HG02642 (cell line): Measurements from ENCODE around the gene NTRK1.

ENCODE experiments used
- ATAC-seq: cut with Tn5 transposase; IDR thresholded peaks from one replicate; pipeline ENCODE4 v1.9.1; 2021; ENCODE audit warnings: mild to moderate bottlenecking; ENCODE audit not compliant: unreplicated experiment, poor library complexity

Gene NTRK1

DNA sequence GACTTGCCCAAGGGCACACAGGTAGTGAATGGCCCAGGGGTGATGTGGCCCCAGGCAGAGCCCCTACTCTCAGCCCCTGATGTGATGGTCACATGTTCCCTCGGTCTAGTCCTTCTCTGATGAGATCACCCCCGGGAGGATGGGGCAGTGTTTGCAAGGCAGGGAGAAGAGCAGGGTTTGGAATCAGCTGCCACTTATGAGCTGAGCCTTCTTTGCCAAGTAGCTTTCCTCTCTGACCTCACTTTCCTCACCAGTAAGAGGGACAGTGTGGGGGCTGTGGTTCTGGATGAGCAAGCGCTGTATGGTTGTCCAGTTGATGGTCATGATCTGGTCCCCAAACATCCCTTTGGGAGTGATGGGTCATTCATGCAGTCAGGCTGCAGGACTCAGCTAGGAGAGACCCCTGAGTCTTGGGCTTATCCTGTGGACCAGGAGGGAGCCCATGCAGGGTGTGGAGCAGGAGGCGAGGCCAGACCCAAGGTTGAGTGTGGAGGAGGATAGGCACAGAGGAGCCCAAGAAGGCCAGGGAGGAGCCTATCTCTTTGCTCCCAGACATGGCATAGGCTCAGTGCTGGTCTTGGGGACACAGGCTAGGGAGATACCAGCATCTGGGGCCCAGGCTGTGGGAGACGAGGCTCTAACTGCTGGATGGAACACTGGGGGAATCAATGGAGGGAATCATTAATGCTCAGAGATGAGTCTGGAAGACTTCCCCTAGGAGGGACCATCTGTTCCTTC lies 16.9 kb downstream of the NTRK1 start:
- ATAC-seq = no peak

DNA sequence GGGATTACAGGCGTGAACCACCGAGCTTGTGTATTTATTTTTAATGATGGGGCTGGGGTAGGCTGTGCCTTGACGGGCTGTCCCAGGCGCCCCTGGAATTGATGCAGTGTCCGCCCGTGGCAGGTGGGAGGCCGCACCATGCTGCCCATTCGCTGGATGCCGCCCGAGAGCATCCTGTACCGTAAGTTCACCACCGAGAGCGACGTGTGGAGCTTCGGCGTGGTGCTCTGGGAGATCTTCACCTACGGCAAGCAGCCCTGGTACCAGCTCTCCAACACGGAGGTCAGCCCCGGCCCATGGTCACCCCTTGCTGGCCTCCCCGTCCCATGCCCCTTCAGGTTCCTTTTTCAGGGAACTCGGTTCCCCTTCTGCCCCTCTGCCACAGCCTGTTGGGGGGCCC lies 19.2 kb downstream of the NTRK1 start:
- no peak for ATAC-seq

- ATAC-seq = no peak
These were observed 19.8 kb downstream of the NTRK1 start for GRCh38 chr1:156880473-156880872.

DNA sequence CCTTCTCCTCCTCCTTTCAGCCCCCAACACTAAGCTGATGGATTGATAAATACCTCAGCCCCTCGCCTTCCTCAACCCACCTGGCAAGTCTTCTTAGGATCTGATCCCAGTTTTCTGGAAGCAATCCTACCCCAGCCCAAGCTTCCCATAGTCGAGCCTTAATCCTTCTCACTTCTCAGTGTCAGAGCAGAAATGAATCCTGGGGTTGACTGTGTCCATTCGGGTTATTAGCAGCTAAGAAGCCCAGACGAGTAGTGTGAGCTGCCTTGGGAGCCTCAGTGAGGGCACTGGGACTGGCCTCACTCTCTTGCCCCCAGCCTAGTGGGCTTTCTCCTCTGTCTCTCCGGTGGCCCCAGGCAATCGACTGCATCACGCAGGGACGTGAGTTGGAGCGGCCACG lies 20.4 kb downstream of the NTRK1 start:
- ATAC-seq = no peak

DNA sequence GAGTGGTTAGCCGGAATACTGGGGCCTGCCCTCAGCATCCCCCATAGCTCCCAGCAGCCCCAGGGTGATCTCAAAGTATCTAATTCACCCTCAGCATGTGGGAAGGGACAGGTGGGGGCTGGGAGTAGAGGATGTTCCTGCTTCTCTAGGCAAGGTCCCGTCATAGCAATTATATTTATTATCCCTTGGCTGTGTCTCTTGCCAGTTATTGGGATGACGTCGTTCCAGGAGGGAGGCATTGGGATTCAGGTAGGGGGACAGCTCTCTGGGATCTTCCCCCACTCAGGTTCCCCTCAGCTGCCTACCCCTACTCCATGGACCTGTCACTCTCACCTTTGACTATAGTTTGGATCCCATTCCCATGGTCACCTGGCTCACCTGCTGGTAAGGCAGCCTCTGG lies 21.0 kb downstream of the NTRK1 start:
- ATAC-seq = no peak

DNA sequence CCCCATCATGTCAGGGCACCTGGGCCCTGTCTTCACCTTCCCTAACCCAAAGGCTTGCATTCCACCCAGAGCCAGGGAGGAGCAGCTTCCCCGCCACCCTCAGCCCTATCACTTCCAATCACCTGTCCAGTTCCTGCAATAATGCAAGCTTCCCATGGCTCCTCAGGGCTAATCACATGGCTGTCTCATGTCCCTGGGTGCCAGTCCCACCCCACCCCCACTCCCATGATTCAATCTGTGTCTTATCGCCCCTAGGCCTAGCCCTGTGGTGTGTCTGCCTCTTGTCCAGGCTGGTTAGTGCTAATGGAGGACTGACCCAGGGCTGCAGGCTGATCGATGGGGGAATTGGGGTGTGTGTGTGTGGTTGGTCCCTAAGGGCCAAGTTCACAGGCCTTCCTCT lies 21.9 kb downstream of the NTRK1 start:
- ATAC-seq = no peak

DNA sequence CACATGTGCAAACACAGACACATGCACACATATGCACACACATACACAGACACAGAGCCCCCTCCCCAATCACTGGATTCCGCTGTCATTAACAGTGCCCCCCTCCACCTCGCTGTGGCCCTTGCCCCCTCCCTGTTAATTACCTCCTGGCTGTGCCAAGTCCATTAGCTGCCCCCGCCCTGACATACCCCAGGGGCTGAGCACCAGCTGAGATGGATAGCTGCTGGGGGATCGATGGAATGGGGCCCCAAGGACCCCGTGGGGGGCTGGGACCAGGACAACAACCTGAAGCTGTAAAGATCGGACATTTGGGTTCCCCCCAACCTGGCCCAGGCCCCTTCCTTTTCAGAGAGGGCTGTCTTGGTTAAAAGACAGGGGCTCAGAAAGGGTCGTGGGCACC lies 23.3 kb downstream of the NTRK1 start:
- no peak for ATAC-seq

GRCh38 chr1:156884560-156885184 lies 24.0 kb downstream of the NTRK1 start:
- ATAC-seq = no peak

GRCh38 chr1:156885314-156885713 lies 24.6 kb downstream of the NTRK1 start:
- ATAC-seq = no peak

DNA sequence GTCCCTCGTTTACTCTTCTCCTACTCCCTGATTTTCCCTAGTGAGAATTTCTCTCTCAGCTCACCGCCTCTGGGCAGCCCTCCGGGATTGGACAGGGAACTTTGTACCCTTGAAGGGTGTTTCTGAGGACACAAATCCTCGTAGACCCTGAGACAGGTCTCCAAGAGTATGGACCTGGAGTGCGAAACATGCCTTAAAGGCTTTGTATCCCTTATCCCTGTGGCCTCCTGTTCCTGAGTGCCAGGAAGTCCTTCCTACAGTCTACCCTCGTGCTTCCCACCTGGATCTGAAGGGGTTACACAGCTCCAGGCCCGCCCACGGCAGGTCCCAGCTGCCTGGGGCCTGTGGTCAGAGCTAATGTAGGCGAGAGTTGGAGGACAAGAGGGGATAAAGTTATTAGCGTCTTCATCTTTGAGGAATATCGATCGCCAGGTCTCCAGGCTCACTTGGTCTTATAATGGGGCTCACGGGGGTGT lies 25.3 kb downstream of the NTRK1 start:
- ATAC-seq = no peak

DNA sequence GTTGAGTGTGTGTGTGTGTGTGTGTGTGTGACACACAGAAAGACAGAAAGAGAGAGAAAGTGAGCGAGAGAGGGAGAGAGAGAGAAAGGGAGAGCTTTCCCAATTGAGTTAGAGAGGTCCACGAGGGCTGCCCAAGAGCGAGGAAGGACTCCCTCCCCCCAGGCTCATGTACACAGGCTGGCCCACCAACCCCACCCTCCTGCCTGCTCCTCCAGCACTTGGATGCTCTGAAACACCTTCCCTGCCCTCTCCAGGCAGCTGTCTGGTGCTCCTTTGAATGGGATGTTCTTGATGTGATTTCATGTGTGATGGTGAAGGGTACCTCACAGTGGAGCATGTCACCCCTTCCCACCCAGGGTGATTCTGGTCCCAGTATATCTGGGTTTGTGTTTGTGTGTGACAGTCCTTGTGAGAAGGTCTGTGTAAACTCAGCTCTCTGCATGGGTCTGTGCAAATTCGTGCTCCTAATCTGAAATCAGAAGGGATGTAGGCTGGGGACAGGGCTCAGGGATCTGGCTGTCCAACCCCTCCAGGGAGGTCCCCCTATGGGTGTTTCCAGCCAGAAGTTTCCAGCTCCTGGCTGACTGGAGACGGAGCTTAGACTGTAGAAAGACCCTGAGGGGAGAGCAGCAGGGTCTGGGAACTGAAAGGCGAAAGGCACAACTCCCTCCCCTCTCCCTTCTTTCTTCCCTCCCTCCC lies 26.1 kb downstream of the NTRK1 start:
- no peak for ATAC-seq

DNA sequence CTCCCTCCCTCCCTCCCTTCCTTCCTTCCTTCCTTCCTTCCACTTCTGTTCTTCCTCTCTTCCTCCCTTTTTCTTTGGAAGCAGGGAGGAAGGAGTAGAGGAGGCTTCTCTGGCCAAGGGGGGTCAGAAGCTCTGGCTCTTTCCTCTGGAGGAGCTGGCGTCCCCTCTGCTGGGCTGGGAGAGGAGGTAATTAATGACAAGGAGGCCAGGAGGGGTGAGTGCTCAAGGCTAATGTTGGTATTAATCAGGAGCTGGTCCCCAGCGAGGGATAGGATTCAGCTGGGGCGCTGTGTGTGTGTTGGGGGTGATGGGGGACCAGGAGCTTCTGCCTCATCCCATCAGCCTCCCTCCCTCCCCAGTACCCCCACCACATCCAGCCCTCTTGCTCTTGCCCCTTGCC lies 26.7 kb downstream of the NTRK1 start:
- ATAC-seq = no peak

DNA sequence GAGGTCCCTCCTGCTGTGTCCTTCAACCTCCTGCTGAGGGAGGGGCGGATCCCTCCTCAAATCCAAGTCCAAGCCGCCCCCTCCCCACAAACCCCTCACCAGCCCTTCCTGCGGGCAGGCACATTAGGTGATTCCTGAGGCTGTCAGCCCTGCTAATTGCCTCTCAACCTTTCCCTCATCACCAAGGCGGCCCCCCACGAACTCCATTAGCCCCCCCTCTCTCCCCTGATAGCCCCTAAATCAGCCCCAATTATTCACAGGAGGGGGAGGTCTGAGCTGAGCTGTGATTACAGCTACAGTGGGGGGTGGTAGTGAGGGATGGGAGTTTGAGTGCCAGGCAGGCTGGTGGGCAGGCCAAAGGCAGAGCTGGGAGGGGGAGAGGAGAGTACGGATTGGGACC lies 27.1 kb downstream of the NTRK1 start:
- ATAC-seq = no peak

- no peak for ATAC-seq
These were observed 29.3 kb downstream of the NTRK1 start for GRCh38 chr1:156889802-156890580.

- ATAC-seq = peak; percentile 80
These were observed 31.8 kb downstream of the NTRK1 start for GRCh38 chr1:156892190-156893047.

DNA sequence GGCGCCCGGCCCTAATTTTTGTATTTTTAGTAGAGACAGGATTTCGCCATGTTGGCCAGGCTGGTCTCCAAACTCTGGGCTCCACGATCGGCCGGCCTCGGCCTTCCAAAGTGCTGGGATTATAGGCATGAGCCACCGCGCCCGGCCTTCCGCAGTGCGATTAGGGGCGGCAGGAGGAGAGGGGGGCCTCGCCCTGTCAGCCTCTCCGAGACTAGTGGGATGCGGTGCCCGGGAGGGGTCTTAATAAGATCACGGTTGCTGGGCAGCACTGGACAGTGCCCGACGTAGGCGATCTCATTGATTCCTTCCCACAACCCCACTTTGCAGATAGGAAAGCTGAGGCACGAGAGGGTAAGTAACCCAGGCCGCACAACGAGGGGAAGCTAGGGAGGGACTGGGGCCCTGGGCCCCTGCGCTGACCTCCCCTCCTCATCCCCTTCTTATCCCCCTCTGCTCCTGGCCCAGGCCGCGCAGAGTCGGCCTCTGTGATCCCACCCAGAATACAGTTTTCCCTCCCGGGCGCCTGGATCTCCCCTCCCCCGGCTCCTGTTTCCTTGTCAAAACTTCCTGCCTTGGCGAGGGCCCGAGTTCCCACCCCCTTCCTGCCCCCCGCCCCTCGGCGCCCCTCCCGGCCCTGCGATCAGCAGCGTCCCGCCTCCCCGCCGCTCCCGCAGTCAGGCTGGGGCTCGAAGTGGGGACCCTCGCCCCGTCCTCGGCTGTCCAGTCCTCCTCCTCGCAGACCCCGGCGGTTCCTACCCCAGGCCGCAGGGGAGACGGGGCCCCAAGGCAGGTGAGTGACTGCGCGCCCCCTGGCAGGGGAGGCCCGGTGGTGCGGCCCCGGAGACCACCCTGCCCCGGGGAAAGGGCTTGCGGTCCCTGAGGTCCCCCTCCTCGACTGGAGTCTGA lies 32.6 kb downstream of the NTRK1 start, which contains the start of gene PEAR1:
TSS of gene PEAR1 (plus strand) at position 671 of the 906 bp plus-strand sequence. CDS start 10,209 bp downstream, outside the sequence.
- no peak for ATAC-seq

GRCh38 chr1:156894001-156894400 lies 33.3 kb downstream of the NTRK1 start:
- ATAC-seq = no peak

- ATAC-seq = no peak
These were observed 34.2 kb downstream of the NTRK1 start for GRCh38 chr1:156894711-156895454.
